ENCODE data around the gene FAM163B.

Gene FAM163B

DNA sequence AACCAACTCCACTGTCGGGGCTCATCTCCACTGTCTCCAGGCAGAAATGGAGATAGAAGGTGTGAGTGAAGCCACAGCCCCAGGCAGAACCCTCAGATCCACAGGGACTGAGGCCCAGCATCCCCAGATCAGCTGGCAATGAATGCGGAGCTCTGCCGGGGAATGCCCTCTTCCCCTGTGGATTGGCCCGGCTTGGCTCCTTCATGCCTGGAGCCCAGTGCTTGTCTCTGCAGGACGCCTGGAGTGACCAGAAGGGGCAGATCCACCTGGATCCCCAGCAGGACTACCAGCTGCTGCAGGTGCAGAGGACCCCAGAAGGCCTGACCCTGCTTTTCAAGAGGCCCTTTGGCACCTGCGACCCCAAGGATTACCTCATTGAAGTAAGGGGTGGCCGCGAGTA lies 30.4 kb upstream of the FAM163B start:
- Histone ChIP-seq H3K9ac (ENCODE audit: low read depth in 1 of 2, low read length in 2 of 2) (no peak overlapping the region), H3K36me3 (ENCODE audit: control insufficient read depth in 1 of 2, insufficient read depth in 2 of 2, low read length in 2 of 2) (no peaks in the 10 kb centered on the region), H3K27ac (ENCODE audit: low read depth, low read length) (no peak overlapping the region), H3K9me3 (ENCODE audit: control insufficient read depth in 1 of 2, low read length in 2 of 2) (no peaks in the 10 kb centered on the region), H3K4me3 (ENCODE audit: low read depth in 1 of 2, low read length in 2 of 2) (no peak overlapping the region), H3K4me1 (ENCODE audit: control insufficient read depth in 1 of 2, insufficient read depth in 2 of 2, low read length in 2 of 2) (no peaks in the 10 kb centered on the region), H3K27me3 (ENCODE audit: control insufficient read depth in 1 of 2, insufficient read depth in 2 of 2, low read length in 2 of 2) (no peaks in the 10 kb centered on the region)

DNA sequence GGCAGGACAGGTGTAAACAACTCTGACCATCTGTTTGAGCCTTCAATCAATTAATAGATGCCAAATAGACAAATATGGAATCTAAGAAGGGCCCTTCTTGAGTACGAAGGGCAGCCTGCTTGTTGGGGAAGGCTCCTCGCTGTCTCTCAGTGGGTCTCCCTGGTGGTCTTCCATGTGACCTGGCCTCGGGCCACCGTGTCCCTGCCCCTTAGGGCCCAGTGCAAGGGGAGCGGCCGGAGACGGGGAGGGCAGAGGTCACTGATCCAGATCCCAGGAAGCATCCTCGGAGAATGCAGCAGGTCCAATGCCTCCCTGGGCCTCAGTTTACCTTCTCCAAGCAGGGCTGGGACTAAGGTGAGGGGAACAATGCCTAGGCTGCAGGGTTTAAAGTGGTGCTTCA lies 29.5 kb upstream of the FAM163B start:
- Histone ChIP-seq H3K4me3 (ENCODE audit: low read depth in 1 of 2, low read length in 2 of 2) (no peak overlapping the region), H3K36me3 (ENCODE audit: control insufficient read depth in 1 of 2, insufficient read depth in 2 of 2, low read length in 2 of 2) (no peaks in the 10 kb centered on the region), H3K9me3 (ENCODE audit: control insufficient read depth in 1 of 2, low read length in 2 of 2) (no peaks in the 10 kb centered on the region), H3K27ac (ENCODE audit: low read depth, low read length) (no peak overlapping the region), H3K9ac (ENCODE audit: low read depth in 1 of 2, low read length in 2 of 2) (no peak overlapping the region), H3K27me3 (ENCODE audit: control insufficient read depth in 1 of 2, insufficient read depth in 2 of 2, low read length in 2 of 2) (no peaks in the 10 kb centered on the region), H3K4me1 (ENCODE audit: control insufficient read depth in 1 of 2, insufficient read depth in 2 of 2, low read length in 2 of 2) (no peaks in the 10 kb centered on the region)

DNA sequence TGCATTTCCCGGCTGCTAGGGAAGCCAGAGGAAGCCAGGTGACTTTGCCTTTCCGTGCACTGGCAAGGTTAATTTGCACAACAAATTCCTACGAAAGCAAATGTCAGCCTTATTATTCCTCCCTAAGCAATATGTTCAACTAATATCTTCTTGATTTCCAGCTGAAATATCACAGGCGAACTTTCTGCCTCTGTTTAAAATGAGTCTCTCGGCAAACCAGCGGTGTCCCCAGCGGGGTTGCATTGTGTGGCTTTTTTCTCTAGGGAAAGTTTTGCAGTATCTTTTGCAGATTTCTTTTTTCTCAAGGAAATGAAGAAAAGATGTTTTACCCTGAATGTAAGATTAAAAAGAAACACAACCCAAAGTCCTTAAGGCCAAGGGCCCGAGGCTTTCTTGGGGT lies 28.9 kb upstream of the FAM163B start:
- Histone ChIP-seq H3K9me3 (ENCODE audit: control insufficient read depth in 1 of 2, low read length in 2 of 2) (no peaks in the 10 kb centered on the region), H3K27ac (ENCODE audit: low read depth, low read length) (no peak overlapping the region), H3K27me3 (ENCODE audit: control insufficient read depth in 1 of 2, insufficient read depth in 2 of 2, low read length in 2 of 2) (no peaks in the 10 kb centered on the region), H3K4me3 (ENCODE audit: low read depth in 1 of 2, low read length in 2 of 2) (no peak overlapping the region), H3K9ac (ENCODE audit: low read depth in 1 of 2, low read length in 2 of 2) (no peak overlapping the region), H3K4me1 (ENCODE audit: control insufficient read depth in 1 of 2, insufficient read depth in 2 of 2, low read length in 2 of 2) (no peaks in the 10 kb centered on the region), H3K36me3 (ENCODE audit: control insufficient read depth in 1 of 2, insufficient read depth in 2 of 2, low read length in 2 of 2) (no peaks in the 10 kb centered on the region)

DNA sequence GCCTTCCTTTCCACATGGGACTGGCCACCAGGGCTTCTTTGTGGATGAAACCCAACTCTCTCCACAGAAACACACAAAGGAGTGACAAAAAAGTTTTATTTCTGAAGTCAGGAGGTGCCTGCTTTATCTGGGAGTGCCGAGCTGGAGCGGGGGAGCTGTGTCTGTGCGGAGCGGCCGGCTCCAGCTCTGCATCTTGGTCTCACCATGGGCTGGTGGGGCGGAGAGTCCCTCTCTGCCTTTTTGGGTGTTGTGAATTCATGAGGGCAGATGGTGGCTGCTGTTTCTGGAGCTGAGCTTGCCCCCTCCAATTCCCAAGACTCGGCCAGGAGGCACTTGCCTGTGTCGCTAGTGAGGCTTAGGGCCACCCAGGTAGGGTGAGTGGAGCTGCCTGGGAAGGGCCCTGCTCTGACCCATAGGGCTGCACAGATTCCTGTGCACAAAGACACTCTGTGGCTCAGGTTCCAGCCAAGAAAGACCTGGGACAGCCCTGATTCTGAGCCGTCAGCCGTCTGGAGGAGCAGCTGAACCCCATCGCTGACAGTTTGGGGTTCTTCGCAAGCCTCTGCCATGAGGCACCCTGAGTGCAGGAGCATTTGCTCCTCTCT lies 28.4 kb upstream of the FAM163B start:
- Histone ChIP-seq H3K4me3 (ENCODE audit: low read depth in 1 of 2, low read length in 2 of 2) (no peak overlapping the region), H3K27ac (ENCODE audit: low read depth, low read length) (no peak overlapping the region), H3K9me3 (ENCODE audit: control insufficient read depth in 1 of 2, low read length in 2 of 2) (no peaks in the 10 kb centered on the region), H3K9ac (ENCODE audit: low read depth in 1 of 2, low read length in 2 of 2) (no peak overlapping the region), H3K27me3 (ENCODE audit: control insufficient read depth in 1 of 2, insufficient read depth in 2 of 2, low read length in 2 of 2) (no peaks in the 10 kb centered on the region), H3K4me1 (ENCODE audit: control insufficient read depth in 1 of 2, insufficient read depth in 2 of 2, low read length in 2 of 2) (no peaks in the 10 kb centered on the region), H3K36me3 (ENCODE audit: control insufficient read depth in 1 of 2, insufficient read depth in 2 of 2, low read length in 2 of 2) (no peaks in the 10 kb centered on the region)

DNA sequence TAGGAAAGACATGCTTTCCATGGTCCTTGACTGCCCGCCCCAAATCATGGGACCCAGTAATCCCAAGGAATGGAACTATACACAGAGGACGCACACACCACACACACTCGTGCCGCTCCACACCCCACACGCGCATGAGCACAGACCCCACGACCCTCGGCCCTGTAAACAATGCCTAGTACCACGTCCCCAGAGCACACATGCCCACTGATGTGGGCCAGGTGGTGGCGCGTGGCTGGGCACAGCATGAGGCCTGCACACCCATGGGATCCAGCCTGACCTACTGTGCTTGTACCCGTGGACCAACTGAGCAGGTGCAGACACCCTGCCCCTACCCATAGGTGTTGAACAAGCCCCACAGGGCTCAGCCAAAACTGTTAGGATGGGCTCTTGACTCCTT lies 27.7 kb upstream of the FAM163B start:
- H3K4me3 ChIP-seq (ENCODE audit: low read depth in 1 of 2, low read length in 2 of 2): no peak overlapping the region
- H3K9me3 ChIP-seq (ENCODE audit: control insufficient read depth in 1 of 2, low read length in 2 of 2): no peaks in the 10 kb centered on the region
- no peaks in the 10 kb centered on the region for H3K4me1 ChIP-seq (ENCODE audit: control insufficient read depth in 1 of 2, insufficient read depth in 2 of 2, low read length in 2 of 2)
- no peak overlapping the region for H3K9ac ChIP-seq (ENCODE audit: low read depth in 1 of 2, low read length in 2 of 2)
- no peaks in the 10 kb centered on the region for H3K27me3 ChIP-seq (ENCODE audit: control insufficient read depth in 1 of 2, insufficient read depth in 2 of 2, low read length in 2 of 2)
- no peak overlapping the region for H3K27ac ChIP-seq (ENCODE audit: low read depth, low read length)
- H3K36me3 ChIP-seq (ENCODE audit: control insufficient read depth in 1 of 2, insufficient read depth in 2 of 2, low read length in 2 of 2): no peaks in the 10 kb centered on the region

DNA sequence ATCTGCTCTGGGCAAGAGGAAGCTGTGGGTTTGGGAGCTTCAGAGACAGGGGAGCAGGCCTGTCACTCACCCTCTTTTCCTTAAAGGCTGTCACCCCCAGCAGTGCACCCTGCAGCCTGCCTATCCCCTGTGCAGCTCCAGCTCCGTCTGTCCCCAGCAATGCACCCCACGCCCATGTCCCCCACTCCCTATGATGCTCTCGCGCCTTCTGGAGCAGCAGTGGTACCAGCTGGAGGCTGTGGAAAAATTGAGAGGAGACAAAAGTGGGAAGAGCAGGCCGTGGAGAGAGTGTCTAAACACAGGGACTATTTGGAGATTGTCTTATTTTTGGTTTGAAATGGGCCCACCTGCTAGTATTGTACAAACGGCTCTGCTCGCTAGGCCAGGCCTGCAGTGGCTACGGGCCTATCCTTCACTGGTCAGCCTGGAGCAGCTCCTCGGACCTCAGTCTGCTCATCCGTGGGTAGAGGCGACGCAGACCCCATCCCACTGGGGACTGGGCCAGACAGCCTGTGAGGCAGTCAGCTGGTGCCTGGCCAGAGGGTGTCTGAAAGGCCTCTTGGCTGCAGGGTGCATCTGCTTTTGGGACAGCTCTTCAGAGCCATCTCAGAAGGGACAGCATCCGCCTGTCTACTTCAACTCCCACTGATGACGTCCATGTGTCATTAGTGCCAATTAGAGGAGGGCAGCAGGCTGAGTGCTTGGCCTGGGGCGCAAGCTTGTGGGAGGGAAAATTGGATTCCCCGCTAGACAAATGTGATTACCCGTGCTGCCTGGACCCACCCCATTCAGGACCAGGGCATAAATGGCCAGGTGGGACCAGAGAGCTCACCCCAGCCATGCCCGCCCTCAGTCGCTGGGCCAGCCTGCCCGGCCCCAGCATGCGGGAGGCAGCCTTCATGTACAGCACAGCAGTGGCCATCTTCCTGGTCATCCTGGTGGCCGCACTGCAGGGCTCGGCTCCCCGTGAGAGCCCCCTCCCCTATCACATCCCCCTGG lies 26.6 kb upstream of the FAM163B start, which contains the start of gene DBH:
Gene DBH (plus strand): TSS at position 831 of the 999 bp plus-strand sequence. CDS start 9 bp downstream, at position 840.
- no peaks in the 10 kb centered on the region for H3K36me3 ChIP-seq (ENCODE audit: control insufficient read depth in 1 of 2, insufficient read depth in 2 of 2, low read length in 2 of 2)
- H3K9ac ChIP-seq (ENCODE audit: low read depth in 1 of 2, low read length in 2 of 2): no peak within 1 kb of the TSS
- no peaks in the 10 kb centered on the region for H3K9me3 ChIP-seq (ENCODE audit: control insufficient read depth in 1 of 2, low read length in 2 of 2)
- H3K27me3 ChIP-seq (ENCODE audit: control insufficient read depth in 1 of 2, insufficient read depth in 2 of 2, low read length in 2 of 2): no peaks in the 10 kb centered on the region
- no peak within 1 kb of the TSS for H3K4me3 ChIP-seq (ENCODE audit: low read depth in 1 of 2, low read length in 2 of 2)
- H3K4me1 ChIP-seq (ENCODE audit: control insufficient read depth in 1 of 2, insufficient read depth in 2 of 2, low read length in 2 of 2): no peaks in the 10 kb centered on the region
- H3K27ac ChIP-seq (ENCODE audit: low read depth, low read length): no peak within 1 kb of the TSS

DNA sequence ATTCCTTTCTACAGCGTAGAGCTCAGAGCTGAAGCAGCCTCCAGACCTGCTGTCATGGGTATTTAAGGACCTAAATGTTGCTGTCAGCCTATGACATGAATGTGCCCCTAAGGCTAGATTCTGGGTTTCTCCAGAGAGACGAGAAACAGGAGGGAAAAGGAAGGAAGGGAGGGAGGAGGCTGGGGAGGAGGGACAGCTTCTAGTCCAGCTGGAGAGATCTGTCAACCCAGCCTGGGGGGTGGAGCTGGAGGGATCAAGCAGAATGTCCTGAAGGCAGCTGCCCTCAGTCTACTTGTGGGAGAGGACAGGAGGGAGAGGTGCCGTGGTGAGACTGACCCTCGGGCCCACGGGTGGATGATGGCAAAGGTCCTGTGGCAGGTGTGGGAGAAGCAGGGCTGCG lies 25.9 kb upstream of the FAM163B start:
- Histone ChIP-seq H3K4me3 (ENCODE audit: low read depth in 1 of 2, low read length in 2 of 2) (no peak overlapping the region), H3K36me3 (ENCODE audit: control insufficient read depth in 1 of 2, insufficient read depth in 2 of 2, low read length in 2 of 2) (no peaks in the 10 kb centered on the region), H3K9me3 (ENCODE audit: control insufficient read depth in 1 of 2, low read length in 2 of 2) (no peaks in the 10 kb centered on the region), H3K4me1 (ENCODE audit: control insufficient read depth in 1 of 2, insufficient read depth in 2 of 2, low read length in 2 of 2) (no peaks in the 10 kb centered on the region), H3K27ac (ENCODE audit: low read depth, low read length) (no peak overlapping the region), H3K27me3 (ENCODE audit: control insufficient read depth in 1 of 2, insufficient read depth in 2 of 2, low read length in 2 of 2) (no peaks in the 10 kb centered on the region), H3K9ac (ENCODE audit: low read depth in 1 of 2, low read length in 2 of 2) (no peak overlapping the region)

DNA sequence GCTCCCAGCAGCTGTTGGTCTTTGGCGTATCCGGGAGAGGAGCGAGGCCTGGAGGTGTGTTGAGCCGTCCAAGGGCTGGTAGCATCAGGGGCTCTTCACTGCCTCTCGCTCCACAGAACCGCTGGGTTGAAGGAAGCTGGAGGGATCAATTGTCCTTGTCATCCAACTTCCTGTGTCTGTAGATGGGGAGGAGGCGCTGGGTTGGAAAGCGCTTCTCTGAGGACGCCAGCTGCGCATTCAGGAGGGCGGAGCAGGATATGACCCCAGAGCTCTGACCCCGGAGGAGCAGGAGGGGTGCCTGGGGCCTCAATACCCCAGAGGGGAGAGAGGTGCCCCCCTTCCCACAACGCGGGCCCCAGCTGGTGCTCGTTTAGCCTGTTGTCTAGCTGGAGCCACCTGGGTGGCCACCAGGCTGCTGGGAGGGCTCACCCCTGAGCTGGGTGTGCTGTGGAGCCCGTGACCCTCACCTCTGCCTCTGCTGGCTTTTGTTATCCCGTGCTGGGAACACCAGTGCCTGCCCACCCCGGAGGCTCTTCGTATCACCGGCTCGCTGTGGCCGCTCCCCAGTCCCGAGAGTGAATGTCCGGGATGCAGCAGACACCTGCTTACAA lies 25.0 kb upstream of the FAM163B start:
- H3K27ac ChIP-seq (ENCODE audit: low read depth, low read length): no peak overlapping the region
- no peaks in the 10 kb centered on the region for H3K9me3 ChIP-seq (ENCODE audit: control insufficient read depth in 1 of 2, low read length in 2 of 2)
- H3K4me1 ChIP-seq (ENCODE audit: control insufficient read depth in 1 of 2, insufficient read depth in 2 of 2, low read length in 2 of 2): no peaks in the 10 kb centered on the region
- H3K4me3 ChIP-seq (ENCODE audit: low read depth in 1 of 2, low read length in 2 of 2): no peak overlapping the region
- H3K9ac ChIP-seq (ENCODE audit: low read depth in 1 of 2, low read length in 2 of 2): no peak overlapping the region
- no peaks in the 10 kb centered on the region for H3K27me3 ChIP-seq (ENCODE audit: control insufficient read depth in 1 of 2, insufficient read depth in 2 of 2, low read length in 2 of 2)
- H3K36me3 ChIP-seq (ENCODE audit: control insufficient read depth in 1 of 2, insufficient read depth in 2 of 2, low read length in 2 of 2): no peaks in the 10 kb centered on the region

DNA sequence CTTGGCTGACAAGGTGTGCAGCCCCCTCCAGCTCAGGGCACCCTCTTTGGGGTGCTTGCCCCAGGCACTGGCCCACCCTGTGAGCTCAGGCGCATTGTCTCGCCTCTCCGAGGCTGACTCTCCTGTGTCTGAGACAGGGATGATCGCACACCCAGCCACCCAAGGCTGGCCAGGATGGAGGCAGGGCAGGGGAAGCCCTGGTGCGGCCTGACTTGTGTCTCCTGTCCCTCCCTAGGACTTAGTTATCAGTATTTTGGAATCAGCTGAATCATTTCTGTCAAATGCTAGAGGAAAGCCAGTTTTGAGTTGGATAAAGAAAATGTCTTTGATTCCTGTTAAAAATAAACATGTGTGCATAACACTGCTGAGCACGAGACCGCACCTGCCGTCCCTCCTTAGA lies 24.5 kb upstream of the FAM163B start:
- Histone ChIP-seq H3K36me3 (ENCODE audit: control insufficient read depth in 1 of 2, insufficient read depth in 2 of 2, low read length in 2 of 2) (no peaks in the 10 kb centered on the region), H3K27me3 (ENCODE audit: control insufficient read depth in 1 of 2, insufficient read depth in 2 of 2, low read length in 2 of 2) (no peaks in the 10 kb centered on the region), H3K9ac (ENCODE audit: low read depth in 1 of 2, low read length in 2 of 2) (no peak overlapping the region), H3K4me3 (ENCODE audit: low read depth in 1 of 2, low read length in 2 of 2) (no peak overlapping the region), H3K4me1 (ENCODE audit: control insufficient read depth in 1 of 2, insufficient read depth in 2 of 2, low read length in 2 of 2) (no peaks in the 10 kb centered on the region), H3K27ac (ENCODE audit: low read depth, low read length) (no peak overlapping the region), H3K9me3 (ENCODE audit: control insufficient read depth in 1 of 2, low read length in 2 of 2) (no peaks in the 10 kb centered on the region)
